Immature natural killer cell (primary cell): ENCODE measurements around the gene ALLC. TPM values are rescaled to one million over a fixed set of nuclear protein-coding genes. Genes with fewer than 3 reads are reported as not detected.

Source experiments
- DNase-seq, 3 donors: peaks; one replicate each; pipeline ENCODE4 v3.0.0; 2022; ENCODE audit warnings: mixed read lengths in 1 of 3
- H3K27ac Mint-ChIP-seq, 6 donors: one replicate each; pipeline ENCODE4 v1.8.0; 2020; ENCODE audit warnings: mixed read lengths in 6 of 6, mild to moderate bottlenecking in 5 of 6, inconsistent platforms in 4 of 6, moderate library complexity in 3 of 6
- H3K27me3 Mint-ChIP-seq, 3 donors: one replicate each; pipeline ENCODE4 v1.8.0; 2020 to 2021; ENCODE audit warnings: low read depth in 3 of 3, mild to moderate bottlenecking in 3 of 3, mixed read lengths in 3 of 3, moderate library complexity in 3 of 3, inconsistent platforms in 1 of 3
- H3K36me3 Mint-ChIP-seq, 3 donors: one replicate each; pipeline ENCODE4 v1.8.0; 2020; ENCODE audit warnings: mixed read lengths in 3 of 3, inconsistent platforms in 2 of 3, mild to moderate bottlenecking in 2 of 3
- H3K4me1 Mint-ChIP-seq, 2 donors: one replicate each; pipeline ENCODE4 v1.8.0; 2020; ENCODE audit warnings: inconsistent platforms in 2 of 2, mild to moderate bottlenecking in 2 of 2, mixed read lengths in 2 of 2, moderate library complexity in 1 of 2
- H3K4me3 Mint-ChIP-seq, 5 donors: one replicate each; pipeline ENCODE4 v1.8.0; 2020; ENCODE audit warnings: mild to moderate bottlenecking in 5 of 5, mixed read lengths in 5 of 5, inconsistent platforms in 3 of 5, moderate library complexity in 3 of 5
- H3K9me3 Mint-ChIP-seq, 6 donors: one replicate each; pipeline ENCODE4 v1.8.0; 2020; ENCODE audit warnings: mild to moderate bottlenecking in 6 of 6, mixed read lengths in 6 of 6, inconsistent platforms in 4 of 6, moderate library complexity in 3 of 6
- polyA plus RNA-seq, 3 donors: library from polyadenylated mRNA; unstranded; fragments of 300-500 nt; fragmentation: Illumina TruSeq; gene quantifications; one replicate each; pipeline ENCODE4 v1.2.3, GENCODE V29; 2021

The ALLC gene
- polyA plus RNA-seq, 3 donors from 2014 or later: not detected

DNA sequence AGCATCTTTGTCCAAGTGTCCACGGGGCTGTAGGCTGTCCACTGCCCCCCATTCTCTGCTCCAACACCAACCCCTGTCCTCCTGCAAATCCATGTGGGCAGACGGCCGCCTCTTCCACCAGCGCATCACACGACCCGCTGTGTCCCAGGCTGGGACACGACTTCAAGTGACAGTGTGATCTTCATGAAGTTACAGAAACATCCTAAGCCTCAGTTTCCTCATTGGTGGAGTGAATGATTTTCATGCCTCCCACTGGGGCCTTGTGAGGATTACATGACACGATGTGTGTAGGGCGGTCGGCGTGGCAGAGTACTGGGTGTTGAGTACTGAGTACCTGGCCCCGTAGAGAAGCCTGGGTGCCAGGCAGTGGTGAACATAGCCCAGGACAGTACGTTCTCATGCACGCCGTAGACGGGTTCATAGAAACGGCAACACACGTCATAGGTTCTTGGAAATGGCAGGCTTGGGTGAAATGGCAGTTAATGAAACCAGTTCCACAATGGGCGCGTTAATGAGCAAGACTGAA is 9.3 kb upstream of the ALLC start:
- no peaks in the 10 kb centered on the region for H3K9me3 Mint-ChIP-seq
- no peak overlapping the region for H3K27ac Mint-ChIP-seq
- peaks cover 16 to 18% of the 10 kb centered on the region in 2 donors for H3K4me1 Mint-ChIP-seq
- H3K4me3 Mint-ChIP-seq: no peak overlapping the region
- no peaks in the 10 kb centered on the region for H3K36me3 Mint-ChIP-seq
- DNase-seq: no peak
- peaks cover 8 to 23% (median 10%) of the 10 kb centered on the region in 3 donors for H3K27me3 Mint-ChIP-seq

DNA sequence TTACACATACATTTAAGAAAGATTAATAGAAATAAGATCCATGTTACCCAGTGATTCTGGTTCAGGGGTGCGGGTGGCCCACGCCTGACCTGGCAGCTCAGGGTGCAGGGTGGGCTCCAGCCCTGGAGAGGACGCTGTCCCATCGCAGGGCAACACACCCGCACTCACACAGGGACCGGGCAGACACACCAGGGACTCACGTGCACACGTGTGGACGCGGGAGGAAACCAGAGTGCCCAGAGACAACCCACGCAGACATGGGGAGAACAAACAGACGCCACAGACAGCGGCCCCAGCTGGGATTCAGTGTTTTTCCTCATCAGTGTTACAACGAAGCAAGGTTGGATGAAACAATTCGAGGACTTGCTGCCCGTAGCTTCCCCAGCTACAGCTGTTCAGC is 8.4 kb upstream of the ALLC start:
- Mint-ChIP-seq H3K36me3 (no peaks in the 10 kb centered on the region), H3K27ac (no peak overlapping the region), H3K9me3 (no peaks in the 10 kb centered on the region), H3K4me1 (peaks cover 16 to 18% of the 10 kb centered on the region in 2 donors), H3K27me3 (peaks cover 8 to 23% (median 10%) of the 10 kb centered on the region in 3 donors), H3K4me3 (no peak overlapping the region)
- no peak for DNase-seq

DNA sequence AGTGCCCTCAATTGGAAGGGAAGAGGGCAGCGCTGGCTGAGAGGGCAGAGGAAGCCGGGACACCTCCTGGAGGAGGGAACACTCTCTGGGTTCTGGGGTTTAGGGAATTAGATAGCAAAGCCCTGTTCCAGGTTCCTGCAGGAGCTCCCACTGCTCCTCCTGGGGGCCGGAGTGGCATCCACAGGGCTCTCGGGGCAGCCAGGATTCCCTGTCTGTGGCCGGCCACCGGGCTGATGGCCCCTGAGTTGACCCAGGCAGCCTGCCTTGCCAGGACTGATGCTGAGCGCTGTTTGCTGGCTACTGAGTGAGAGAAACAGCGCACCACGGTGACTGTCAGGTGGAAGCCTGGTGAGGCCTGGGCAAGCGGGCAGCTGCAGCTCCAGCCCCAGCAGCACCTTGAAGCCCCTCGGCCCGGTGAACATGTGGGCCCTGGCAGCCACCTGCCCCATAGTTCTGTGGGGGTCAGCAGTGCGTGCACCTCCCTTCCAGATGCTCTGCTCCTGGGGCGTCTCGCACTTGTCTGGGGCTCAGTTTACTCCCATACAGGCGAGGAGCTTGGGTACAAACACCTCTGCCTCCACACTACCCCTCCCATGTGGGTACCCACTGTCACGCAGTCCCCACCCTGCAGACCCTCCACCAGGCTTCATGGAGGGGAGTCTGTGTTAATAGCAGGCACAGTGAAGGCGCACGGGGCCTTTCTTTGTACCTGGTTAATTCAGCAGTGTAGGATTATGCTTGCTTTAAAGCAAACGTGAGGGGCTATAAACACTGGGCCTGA is 7.7 kb upstream of the ALLC start:
- DNase-seq: no peak
- peak overlapping the region; percentile 88 to 93 (median 89) for H3K4me3 Mint-ChIP-seq
- H3K27me3 Mint-ChIP-seq: peaks cover 8 to 23% (median 12%) of the 10 kb centered on the region in 3 donors
- peak overlapping the region in 3 of 6 donors; percentile 88 to 93 (median 90) for H3K27ac Mint-ChIP-seq
- H3K4me1 Mint-ChIP-seq: peaks cover 16 to 18% of the 10 kb centered on the region in 2 donors
- H3K9me3 Mint-ChIP-seq: no peaks in the 10 kb centered on the region
- no peaks in the 10 kb centered on the region for H3K36me3 Mint-ChIP-seq

DNA sequence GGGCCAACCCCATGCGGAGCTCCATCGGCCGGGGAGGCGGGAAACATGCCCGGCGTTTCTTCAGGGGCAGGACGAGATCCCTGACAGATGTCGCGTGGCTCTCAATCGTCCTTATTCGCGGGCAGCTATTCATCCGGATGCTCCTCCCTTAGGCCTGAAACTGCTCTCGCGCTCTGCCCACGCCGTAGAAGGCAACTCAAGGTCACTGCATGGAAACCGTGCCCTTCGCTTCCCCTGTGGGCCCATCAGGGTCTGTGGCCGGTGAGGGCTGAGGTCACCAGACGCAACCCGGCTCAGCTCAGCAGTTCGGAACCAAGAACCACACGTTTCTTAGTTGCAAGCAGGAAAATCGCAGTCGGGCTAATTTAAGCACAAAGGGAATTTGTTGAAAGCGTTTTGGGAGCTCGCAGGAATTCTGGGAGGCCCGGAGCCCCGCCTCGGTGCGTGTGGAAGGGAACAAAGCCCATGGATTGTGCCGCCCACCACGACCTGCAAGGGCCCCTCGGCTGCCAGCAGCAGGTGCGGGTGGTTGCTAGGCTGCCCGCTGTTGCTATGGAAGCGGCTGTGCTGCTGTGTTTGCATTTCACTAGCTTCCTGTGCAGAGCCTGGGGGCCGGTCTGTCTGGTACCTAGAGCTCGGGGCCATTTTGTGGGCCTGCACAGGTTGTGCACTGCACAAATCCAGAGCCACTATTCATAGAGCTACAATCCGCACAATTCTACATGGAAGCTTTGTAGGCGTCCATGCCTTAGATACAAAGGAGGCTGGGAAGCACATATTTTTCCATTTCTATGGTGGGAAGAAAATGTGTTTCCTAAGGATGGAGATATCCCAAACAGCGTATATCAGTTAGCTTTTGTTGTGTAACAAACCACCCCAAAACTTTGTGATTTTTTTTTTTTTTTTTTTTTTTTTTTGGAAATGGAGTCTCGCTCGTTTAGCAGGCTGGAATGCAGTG is 6.0 kb upstream of the ALLC start:
- Mint-ChIP-seq H3K36me3 (no peaks in the 10 kb centered on the region), H3K27me3 (peaks cover 8 to 21% (median 12%) of the 10 kb centered on the region in 3 donors), H3K4me3 (peak overlapping the region; percentile 88 to 93 (median 89)), H3K27ac (peak overlapping the region; percentile 25 to 93 (median 90)), H3K4me1 (peaks cover 16 to 18% of the 10 kb centered on the region in 2 donors), H3K9me3 (no peaks in the 10 kb centered on the region)
- DNase-seq: peak; percentile 59 to 72 (median 68)

DNA sequence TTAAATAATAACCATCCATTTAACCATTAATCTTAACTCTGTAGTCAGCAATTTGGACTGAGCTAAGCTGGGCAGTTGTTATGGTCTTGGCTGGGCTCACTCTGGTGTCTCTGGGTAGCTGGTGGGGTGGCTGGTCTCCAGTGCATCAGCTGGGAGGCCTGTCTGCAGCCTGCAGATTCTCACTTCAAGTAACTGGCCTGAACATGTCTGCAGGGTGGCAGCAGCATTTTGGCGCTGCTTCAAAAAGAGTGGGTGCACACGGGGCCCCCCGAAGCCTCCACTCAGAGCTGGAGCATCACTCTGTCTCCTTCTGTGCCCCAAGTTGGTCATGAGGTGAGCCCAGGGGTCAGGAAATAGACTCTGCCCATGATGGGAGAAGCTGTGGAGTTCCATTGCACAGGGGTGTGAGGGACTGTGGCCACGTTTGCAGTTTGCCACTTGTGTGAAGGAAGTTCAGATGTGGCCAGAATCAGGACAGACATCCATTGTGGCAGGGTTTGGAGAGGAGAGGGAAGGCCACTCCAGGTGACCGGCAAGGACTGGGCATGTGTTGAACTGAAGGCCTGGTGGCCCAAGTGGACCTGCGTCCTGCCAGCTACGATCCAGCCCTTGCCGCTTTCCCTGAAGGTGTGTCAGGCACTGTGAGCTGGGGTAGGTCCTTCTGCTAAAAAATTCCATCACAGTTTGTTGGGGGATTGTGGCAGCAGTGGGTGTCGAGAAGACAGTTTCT is 4.9 kb upstream of the ALLC start:
- Mint-ChIP-seq H3K4me1 (peaks cover 16 to 18% of the 10 kb centered on the region in 2 donors), H3K27ac (no peak overlapping the region), H3K4me3 (no peak overlapping the region), H3K27me3 (peaks cover 8 to 21% (median 10%) of the 10 kb centered on the region in 3 donors), H3K9me3 (no peaks in the 10 kb centered on the region), H3K36me3 (no peaks in the 10 kb centered on the region)
- no peak for DNase-seq

DNA sequence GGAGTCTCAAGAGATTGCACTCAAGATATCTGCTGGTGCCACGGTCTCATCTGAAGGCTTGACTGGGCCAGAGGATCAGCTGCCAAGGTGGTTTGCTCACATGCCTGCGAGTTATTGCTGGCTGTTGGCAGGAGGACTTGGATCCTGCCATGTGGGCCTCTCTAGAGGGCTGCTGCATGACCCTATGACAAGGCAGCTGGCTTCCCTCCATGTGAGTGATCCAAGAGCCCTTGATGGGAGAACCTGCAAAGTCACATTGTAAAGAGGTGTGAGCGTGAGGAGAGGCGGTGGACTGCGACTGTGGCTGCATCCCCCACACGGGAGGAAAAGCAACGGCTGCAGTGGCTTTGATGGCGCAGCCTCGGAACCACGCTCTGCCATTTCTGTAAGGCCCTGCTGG is 4.0 kb upstream of the ALLC start:
- no peak for DNase-seq
- no peak overlapping the region for H3K4me3 Mint-ChIP-seq
- peak overlapping the region in 1 of 6 donors; percentile 51 for H3K27ac Mint-ChIP-seq
- peaks cover 8 to 18% (median 10%) of the 10 kb centered on the region in 3 donors for H3K27me3 Mint-ChIP-seq
- no peaks in the 10 kb centered on the region for H3K9me3 Mint-ChIP-seq
- peaks cover 16 to 18% of the 10 kb centered on the region in 2 donors for H3K4me1 Mint-ChIP-seq
- no peaks in the 10 kb centered on the region for H3K36me3 Mint-ChIP-seq

GRCh38 chr2:3654531-3655225 is 3.3 kb upstream of the ALLC start:
- H3K27me3 Mint-ChIP-seq: peaks cover 8 to 18% (median 8%) of the 10 kb centered on the region in 3 donors
- peak overlapping the region in 1 of 6 donors; percentile 64 for H3K27ac Mint-ChIP-seq
- no peaks in the 10 kb centered on the region for H3K9me3 Mint-ChIP-seq
- H3K36me3 Mint-ChIP-seq: no peaks in the 10 kb centered on the region
- H3K4me3 Mint-ChIP-seq: no peak overlapping the region
- H3K4me1 Mint-ChIP-seq: peaks cover 16 to 18% of the 10 kb centered on the region in 2 donors
- DNase-seq: no peak

DNA sequence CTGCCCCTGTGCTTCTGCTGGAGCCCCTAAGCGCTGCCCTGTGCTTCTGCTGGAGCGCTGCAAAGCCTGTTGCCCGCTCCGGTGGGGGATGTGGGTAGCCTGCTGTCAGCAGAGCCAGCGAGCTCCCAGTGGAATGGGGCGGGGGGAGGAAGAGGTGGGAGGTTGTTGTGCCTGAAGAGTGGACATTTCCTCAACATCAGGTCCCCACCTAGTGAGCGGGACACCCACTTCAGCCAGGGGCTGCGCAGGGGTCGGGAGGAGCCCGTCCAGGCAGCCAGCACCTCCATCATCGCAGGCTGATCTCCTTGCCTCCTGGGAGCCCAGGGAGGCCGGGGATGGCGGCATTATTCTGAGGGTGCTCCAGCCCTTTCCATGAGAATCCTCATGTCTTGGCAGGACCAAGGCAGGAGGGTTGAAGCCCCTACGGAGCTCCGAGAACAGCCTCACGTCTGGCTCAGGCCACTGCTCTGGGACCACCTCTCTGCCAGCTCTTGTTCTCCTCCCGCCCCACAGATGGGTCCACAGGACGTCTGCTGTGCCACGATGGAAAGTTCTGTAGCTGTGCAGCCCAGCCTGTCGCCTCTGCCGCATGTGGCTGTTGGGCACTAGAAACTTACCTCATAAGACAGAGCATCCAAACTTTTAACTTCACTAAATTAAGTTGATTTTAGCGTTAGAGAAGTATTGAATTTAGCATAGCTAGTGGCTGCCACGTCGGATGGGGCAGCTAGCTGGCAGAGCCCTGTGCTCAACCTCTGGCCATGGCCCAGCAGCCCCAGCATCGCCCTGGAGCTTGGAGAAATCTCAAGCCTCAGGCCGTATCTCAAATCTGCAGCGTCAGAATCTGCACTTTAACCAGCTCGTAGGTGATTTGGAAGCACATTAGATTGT is 1.9 kb upstream of the ALLC start:
- Mint-ChIP-seq H3K4me3 (no peak overlapping the region), H3K27me3 (peaks cover 6 to 11% (median 6%) of the 10 kb centered on the region in 3 donors), H3K4me1 (peaks cover 12 to 13% of the 10 kb centered on the region in 2 donors), H3K36me3 (no peaks in the 10 kb centered on the region), H3K27ac (no peak overlapping the region), H3K9me3 (no peaks in the 10 kb centered on the region)
- DNase-seq: no peak

GRCh38 chr2:3656762-3657721 is 958 bp upstream of the ALLC start:
- Mint-ChIP-seq H3K27me3 (peaks cover 2 to 4% (median 3%) of the 10 kb centered on the region in 3 donors), H3K4me3 (no peak overlapping the region), H3K4me1 (peaks cover 3 to 4% of the 10 kb centered on the region in 2 donors), H3K9me3 (no peaks in the 10 kb centered on the region), H3K36me3 (no peaks in the 10 kb centered on the region), H3K27ac (no peak overlapping the region)
- DNase-seq: no peak

GRCh38 chr2:3659447-3660432 is 1.7 kb downstream of the ALLC start:
- H3K4me3 Mint-ChIP-seq: no peak overlapping the region
- no peak overlapping the region for H3K27ac Mint-ChIP-seq
- H3K36me3 Mint-ChIP-seq: no peaks in the 10 kb centered on the region
- no peaks in the 10 kb centered on the region for H3K4me1 Mint-ChIP-seq
- DNase-seq: peak in 1 of 3 donors; percentile 6
- H3K27me3 Mint-ChIP-seq: peaks cover 0 to 2% (median 2%) of the 10 kb centered on the region in 3 donors
- no peaks in the 10 kb centered on the region for H3K9me3 Mint-ChIP-seq
